Uterus (tissue), 4 donors: Measurements from ENCODE around the gene SCGB1C1. TPM values are rescaled to one million over a fixed set of nuclear protein-coding genes. Genes with fewer than 3 reads are reported as not detected.

Experiments
- DNase-seq, 2 donors: peaks; one replicate each; pipeline ENCODE4 v3.0.0-alpha.2; 2019 to 2020
- H3K27ac ChIP-seq, 2 donors: fragments of 200-600 bp; sonication (generic); 1 replicate in 1 of 2; 2 replicates in 1 of 2; pipeline ENCODE4 v1.5.1; 2016 to 2018
- H3K27me3 ChIP-seq, 2 donors: fragments of 200-600 bp; sonication (generic); one replicate each; pipeline ENCODE4 v1.5.1; 2018 to 2019; ENCODE audit warnings: control low read depth in 1 of 2
- H3K36me3 ChIP-seq, 2 donors: fragments of 200-600 bp; sonication (generic); one replicate each; pipeline ENCODE4 v1.5.1; 2019; ENCODE audit warnings: control low read depth in 1 of 2
- H3K4me1 ChIP-seq, 2 donors: fragments of 200-600 bp; sonication (generic); one replicate each; pipeline ENCODE4 v1.5.1; 2018 to 2019; ENCODE audit warnings: control low read depth in 1 of 2
- H3K4me3 ChIP-seq, 2 donors: fragments of 200-600 bp; sonication (generic); 1 replicate in 1 of 2; 2 replicates in 1 of 2; pipeline ENCODE4 v1.5.1; 2018 to 2019; ENCODE audit warnings: mild to moderate bottlenecking in 1 of 2
- H3K9me3 ChIP-seq, 2 donors: fragments of 200-600 bp; sonication (generic); one replicate each; pipeline ENCODE4 v1.5.1; 2019; ENCODE audit warnings: control low read depth in 1 of 2
- POLR2A ChIP-seq, 2 donors: fragments of 450-650 bp; IDR thresholded peaks; one replicate each; pipeline ENCODE4 v1.6.1; 2016; ENCODE audit warnings: antibody characterized with exemption in 2 of 2, mild to moderate bottlenecking in 1 of 2, moderate library complexity in 1 of 2
- intact Hi-C: fragments of 100-400 bp; cut with DNase I; formaldehyde crosslinking; loops from one replicate; pipeline ENCODE4 v1.15.1; 2023; ENCODE audit warnings: low total_unique reads
- total RNA-seq, 4 donors: library from RNA; depleted of rRNA in 3 of 4; stranded (reverse); fragments of >200 nt in 3 of 4; gene quantifications; one replicate each; pipeline versions ENCODE4 v1.1.0 to v1.2.4, GENCODE V29; 2014 to 2023
- TF ChIP-seq, protein P1 (sequence below), 4 experiments: fragments of 200-600 bp in 2 of 4; fragments of 450-650 bp in 2 of 4; sonication (generic) in 2 of 4; IDR thresholded peaks; one replicate each; pipeline ENCODE4 v1.5.1; 2016 to 2019; ENCODE audit warnings: antibody characterized with exemption in 4 of 4, mild to moderate bottlenecking in 2 of 4, moderate library complexity in 1 of 4
- donor health status: DM: yes; HTN: yes; CAD: no.

Gene SCGB1C1
- total RNA-seq, 4 donors from 2014 or later = not detected

DNA sequence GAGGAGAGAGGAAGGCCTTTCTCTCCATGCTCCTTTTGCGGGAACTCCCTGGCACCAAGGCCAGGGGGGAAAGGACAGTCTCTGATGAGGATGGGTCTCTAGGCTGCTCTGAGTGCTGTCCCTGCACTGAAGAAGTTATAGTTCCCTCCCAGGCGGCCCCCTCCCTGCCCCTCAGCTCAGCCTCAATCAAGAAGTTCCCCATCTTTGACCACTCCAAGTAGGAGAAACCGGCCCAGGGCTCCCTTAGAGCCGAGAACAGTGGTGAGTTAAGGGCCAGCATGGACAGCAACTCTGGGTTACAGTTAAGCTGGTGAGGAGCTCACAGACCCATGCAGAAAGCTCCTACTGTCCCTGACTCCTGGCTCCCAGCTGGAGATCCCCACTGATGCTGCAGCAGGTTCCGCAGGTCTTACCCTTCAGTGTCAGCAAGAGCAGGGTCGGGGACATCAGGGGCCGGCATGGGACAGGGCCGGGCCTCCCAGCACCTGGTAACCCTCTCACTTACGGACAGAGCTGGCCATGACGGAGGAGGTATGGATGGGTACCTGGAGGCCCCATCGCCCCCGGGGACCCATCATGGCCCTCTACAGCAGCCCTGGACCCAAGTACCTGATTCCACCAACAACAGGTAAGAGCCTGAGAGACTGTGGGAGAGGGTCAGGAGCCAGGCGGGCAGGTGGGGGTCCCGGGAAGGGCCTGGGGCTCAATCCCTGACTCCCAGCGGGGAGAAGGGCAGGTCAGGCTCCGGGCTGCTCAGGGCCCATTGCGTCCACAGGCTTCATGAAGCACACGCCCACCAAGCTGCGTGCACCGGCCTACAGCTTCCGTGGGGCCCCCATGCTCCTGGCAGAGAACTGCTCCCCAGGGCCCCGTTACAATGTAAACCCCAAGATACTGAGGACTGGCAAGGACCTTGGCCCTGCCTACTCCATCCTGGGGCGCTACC lies 4.2 kb downstream of the SCGB1C1 start:
- DNase-seq = no peak
- H3K9me3 ChIP-seq = no peaks in the 10 kb centered on the region

DNA sequence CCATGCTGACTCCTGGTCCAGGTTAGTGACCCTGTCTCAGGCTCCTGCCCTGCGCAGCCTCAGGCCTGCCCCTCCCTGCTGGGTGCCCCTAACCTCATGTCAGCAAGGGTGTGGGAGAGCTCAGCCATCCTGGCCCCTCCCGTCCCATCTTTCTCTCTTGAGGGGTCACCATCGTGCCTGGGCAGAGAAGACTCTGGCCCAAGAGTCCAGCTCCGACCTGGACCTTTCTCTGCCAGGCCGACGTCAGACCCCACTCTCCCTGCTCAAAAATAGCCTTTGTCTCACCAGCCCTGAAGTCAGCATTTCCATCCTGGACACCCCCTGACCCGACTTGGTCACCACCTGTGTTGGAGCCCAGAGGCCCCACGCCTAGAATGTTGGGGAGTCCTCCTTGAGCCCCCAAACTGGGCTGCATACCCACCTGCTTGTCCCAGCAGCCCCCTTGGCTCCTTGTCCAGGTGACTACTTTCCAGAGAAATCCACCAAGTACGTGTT lies 4.9 kb downstream of the SCGB1C1 start:
- no peaks in the 10 kb centered on the region for H3K27me3 ChIP-seq
- intact Hi-C loops = no loop called here
- H3K9me3 ChIP-seq = no peaks in the 10 kb centered on the region
- no peak for DNase-seq
- H3K4me3 ChIP-seq = no peak overlapping the region
- H3K4me1 ChIP-seq = no peaks in the 10 kb centered on the region
- H3K27ac ChIP-seq = no peak overlapping the region
- H3K36me3 ChIP-seq = no peaks in the 10 kb centered on the region
- TF ChIP-seq POLR2A (IDR thresholded peaks at IDR 0.05) = no peak
- TF ChIP-seq, protein P1, sequence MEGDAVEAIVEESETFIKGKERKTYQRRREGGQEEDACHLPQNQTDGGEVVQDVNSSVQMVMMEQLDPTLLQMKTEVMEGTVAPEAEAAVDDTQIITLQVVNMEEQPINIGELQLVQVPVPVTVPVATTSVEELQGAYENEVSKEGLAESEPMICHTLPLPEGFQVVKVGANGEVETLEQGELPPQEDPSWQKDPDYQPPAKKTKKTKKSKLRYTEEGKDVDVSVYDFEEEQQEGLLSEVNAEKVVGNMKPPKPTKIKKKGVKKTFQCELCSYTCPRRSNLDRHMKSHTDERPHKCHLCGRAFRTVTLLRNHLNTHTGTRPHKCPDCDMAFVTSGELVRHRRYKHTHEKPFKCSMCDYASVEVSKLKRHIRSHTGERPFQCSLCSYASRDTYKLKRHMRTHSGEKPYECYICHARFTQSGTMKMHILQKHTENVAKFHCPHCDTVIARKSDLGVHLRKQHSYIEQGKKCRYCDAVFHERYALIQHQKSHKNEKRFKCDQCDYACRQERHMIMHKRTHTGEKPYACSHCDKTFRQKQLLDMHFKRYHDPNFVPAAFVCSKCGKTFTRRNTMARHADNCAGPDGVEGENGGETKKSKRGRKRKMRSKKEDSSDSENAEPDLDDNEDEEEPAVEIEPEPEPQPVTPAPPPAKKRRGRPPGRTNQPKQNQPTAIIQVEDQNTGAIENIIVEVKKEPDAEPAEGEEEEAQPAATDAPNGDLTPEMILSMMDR (IDR thresholded peaks at IDR 0.05) = no peak

More for the DNA sequence above, 4.2 kb downstream of the SCGB1C1 start:
- TF ChIP-seq POLR2A (IDR thresholded peaks at IDR 0.05) = no peak
- TF ChIP-seq, protein P1 (IDR thresholded peaks at IDR 0.05) = no peak
- H3K27ac ChIP-seq = no peak overlapping the region
- intact Hi-C loops = no loop called here
- H3K4me3 ChIP-seq = no peak overlapping the region
- H3K4me1 ChIP-seq = no peaks in the 10 kb centered on the region
- H3K27me3 ChIP-seq = no peaks in the 10 kb centered on the region
- no peaks in the 10 kb centered on the region for H3K36me3 ChIP-seq

DNA sequence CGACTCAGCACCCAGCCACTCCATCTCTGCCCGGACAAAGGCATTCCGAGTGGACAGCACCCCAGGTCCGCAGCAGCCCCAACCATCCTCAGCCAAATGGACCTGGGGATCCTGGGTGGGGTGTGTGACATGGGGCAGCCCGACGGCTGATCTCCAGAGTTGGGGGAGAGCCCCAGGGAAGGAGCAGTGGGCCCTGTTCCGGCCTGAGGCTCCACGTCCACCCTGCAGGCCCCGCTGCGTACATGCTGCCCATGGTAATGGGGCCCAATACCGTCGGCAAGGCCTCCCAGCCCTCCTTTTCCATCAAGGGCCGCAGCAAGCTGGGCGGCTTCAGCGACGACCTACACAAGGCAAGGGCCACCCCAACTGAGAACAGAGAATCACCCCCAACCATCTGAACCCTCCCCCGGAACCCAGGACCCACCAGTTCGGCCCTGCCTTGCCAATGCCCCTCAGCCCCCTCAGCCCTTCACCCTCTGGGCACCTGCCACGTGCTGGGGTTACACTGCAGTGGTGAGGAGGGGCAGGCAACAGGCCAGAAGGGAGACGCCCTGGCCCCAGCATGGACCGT lies 5.4 kb downstream of the SCGB1C1 start:
- DNase-seq = no peak
- Histone ChIP-seq H3K9me3 (no peaks in the 10 kb centered on the region), H3K4me3 (no peak overlapping the region), H3K36me3 (no peaks in the 10 kb centered on the region), H3K4me1 (no peaks in the 10 kb centered on the region), H3K27ac (no peak overlapping the region), H3K27me3 (no peaks in the 10 kb centered on the region)
- TF ChIP-seq POLR2A (IDR thresholded peaks at IDR 0.05) = no peak
- TF ChIP-seq, protein P1 (IDR thresholded peaks at IDR 0.05) = no peak
- intact Hi-C loops = no loop called here

DNA sequence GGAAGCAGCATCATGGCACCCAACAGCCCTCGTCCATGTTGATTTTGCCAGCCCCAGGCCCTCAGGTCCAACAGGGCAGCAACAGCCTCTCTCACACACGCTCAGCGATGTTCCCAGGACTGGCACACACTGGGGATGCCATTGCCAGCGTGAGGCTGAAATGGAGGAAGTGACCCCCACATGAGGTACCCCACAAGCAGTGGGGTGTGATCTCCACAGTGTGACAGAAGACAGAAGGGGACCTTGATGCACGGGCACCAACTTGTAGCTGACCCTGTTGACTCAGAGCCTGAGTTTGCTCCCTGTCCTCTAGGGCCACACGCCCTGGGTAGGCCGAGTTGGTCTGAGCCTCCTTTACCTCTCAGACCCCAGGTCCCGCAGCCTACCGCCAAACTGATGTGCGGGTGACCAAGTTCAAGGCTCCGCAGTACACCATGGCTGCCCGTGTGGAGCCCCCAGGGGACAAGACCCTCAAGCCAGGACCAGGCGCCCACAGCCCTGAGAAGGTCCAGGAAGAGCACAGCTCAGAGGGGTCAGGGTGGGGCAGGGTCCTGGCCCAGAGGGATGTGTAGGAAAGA lies 6.2 kb downstream of the SCGB1C1 start:
- Histone ChIP-seq H3K36me3 (no peaks in the 10 kb centered on the region), H3K4me1 (no peaks in the 10 kb centered on the region), H3K9me3 (no peaks in the 10 kb centered on the region), H3K27me3 (no peaks in the 10 kb centered on the region), H3K4me3 (no peak overlapping the region), H3K27ac (no peak overlapping the region)
- DNase-seq = no peak
- intact Hi-C loops = no loop called here
- TF ChIP-seq, protein P1 (IDR thresholded peaks at IDR 0.05) = no peak
- TF ChIP-seq POLR2A (IDR thresholded peaks at IDR 0.05) = no peak
